Measurements from ENCODE around the gene ADGRL2. TPM values are rescaled to one million over a fixed set of nuclear protein-coding genes. Genes with fewer than 3 reads are reported as not detected.

Gene ADGRL2
- total RNA-seq, 1 experiment from 2014 or later = 3.5 TPM

GRCh38 chr1:82030830-82031229, 230.1 kb downstream of the ADGRL2 start:
- no peak for DNase-seq (ENCODE audit: low read depth in 1 of 2, low spot score in 2 of 2)
- H3K4me1 ChIP-seq (replicated peaks) = no peaks in the 10 kb centered on the region
- H3K9me3 ChIP-seq (replicated peaks) = no peaks in the 10 kb centered on the region; the same call in 1 of the 2 replicates
- no peak overlapping the region for H3K27ac ChIP-seq
- no peak overlapping the region for H3K4me3 ChIP-seq
- no peaks in the 10 kb centered on the region for H3K36me3 ChIP-seq
- H3K27me3 ChIP-seq (replicated peaks) = no peaks in the 10 kb centered on the region

- no peak overlapping the region for H3K4me3 ChIP-seq
- H3K9me3 ChIP-seq (replicated peaks) = no peaks in the 10 kb centered on the region; the same call in 1 of the 2 replicates
- no peak overlapping the region for H3K27ac ChIP-seq
- no peaks in the 10 kb centered on the region for H3K36me3 ChIP-seq
- DNase-seq (ENCODE audit: low read depth in 1 of 2, low spot score in 2 of 2) = no peak
- H3K27me3 ChIP-seq (replicated peaks) = no peaks in the 10 kb centered on the region
- no peaks in the 10 kb centered on the region for H3K4me1 ChIP-seq (replicated peaks)
Measured at GRCh38 chr1:82032068-82032467, 231.3 kb downstream of the ADGRL2 start.

- H3K4me3 ChIP-seq = no peak overlapping the region
- no peaks in the 10 kb centered on the region for H3K4me1 ChIP-seq (replicated peaks)
- H3K36me3 ChIP-seq = no peaks in the 10 kb centered on the region
- H3K9me3 ChIP-seq (replicated peaks) = no peaks in the 10 kb centered on the region; the same call in 1 of the 2 replicates
- H3K27ac ChIP-seq = no peak overlapping the region
- H3K27me3 ChIP-seq (replicated peaks) = no peaks in the 10 kb centered on the region
- DNase-seq (ENCODE audit: low read depth in 1 of 2, low spot score in 2 of 2) = no peak
Measured at GRCh38 chr1:82034812-82035211, 234.1 kb downstream of the ADGRL2 start.
